Suprapubic skin (tissue), 4 donors: ENCODE data around the gene LPO.

Source experiments
- CTCF ChIP-seq, 2 donors: fragments of 200-600 bp in 1 of 2; fragments of 450-650 bp in 1 of 2; sonication (generic) in 1 of 2; IDR thresholded peaks; one replicate each; pipeline ENCODE4 v1.5.1; 2016 to 2019; ENCODE audit warnings: antibody characterized with exemption in 2 of 2, mild to moderate bottlenecking in 1 of 2, moderate library complexity in 1 of 2
- EP300 ChIP-seq: sonication (generic); formaldehyde crosslinking; IDR thresholded peaks from one replicate; pipeline ENCODE4 v1.6.1; 2017; ENCODE audit warnings: antibody characterized with exemption
- POLR2A ChIP-seq, 2 donors: fragments of 450-650 bp; IDR thresholded peaks; one replicate each; pipeline ENCODE4 v1.6.1; 2017; ENCODE audit warnings: antibody characterized with exemption in 2 of 2, mild to moderate bottlenecking in 2 of 2, moderate library complexity in 2 of 2
- POLR2AphosphoS5 ChIP-seq, 3 donors: sonication (generic); formaldehyde crosslinking; IDR thresholded peaks; one replicate each; pipeline ENCODE4 v1.6.1; 2017; ENCODE audit warnings: antibody characterized with exemption in 3 of 3

DNA sequence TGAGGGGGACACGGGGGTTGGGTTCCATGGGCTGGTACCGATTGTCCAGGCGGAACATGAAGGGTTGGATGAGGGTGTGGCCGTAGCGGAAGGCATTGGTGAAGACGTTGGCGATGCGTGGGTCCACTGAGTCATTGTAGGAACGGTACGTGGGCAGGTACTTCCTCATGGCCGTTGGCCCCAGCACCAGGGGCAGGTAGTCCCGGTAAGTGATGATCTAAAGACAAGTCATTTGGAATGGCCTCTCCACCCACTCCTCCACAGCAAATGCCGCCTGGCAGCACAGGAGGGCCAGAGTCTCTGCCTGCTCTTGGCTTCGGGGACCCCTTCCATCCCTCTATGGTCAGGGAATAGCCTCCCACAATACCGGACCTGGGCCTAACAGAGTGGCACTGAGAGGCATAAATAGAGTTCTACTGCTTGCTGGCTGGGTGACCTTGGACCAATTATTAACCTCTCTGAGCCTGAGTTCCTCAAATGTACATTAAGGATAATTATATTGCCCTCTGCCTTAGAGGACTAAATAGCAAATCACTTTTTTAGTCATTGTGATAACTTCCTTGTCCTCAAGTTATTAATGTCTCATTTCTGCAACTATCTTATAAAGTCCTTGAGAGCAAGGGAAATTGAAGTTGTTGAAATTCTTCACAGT, 35.2 kb downstream of the LPO start:
- TF ChIP-seq CTCF (IDR thresholded peaks at IDR 0.05) (no peak), POLR2A (IDR thresholded peaks at IDR 0.05) (no peak), EP300 (no peak), POLR2AphosphoS5 (IDR thresholded peaks at IDR 0.05) (no peak)
